PC-9 (cell line): Measurements from ENCODE around the gene SMG6. TPM values are rescaled to one million over a fixed set of nuclear protein-coding genes. Genes with fewer than 3 reads are reported as not detected.

Source experiments
- BruUV-seq: library from RNA; stranded (reverse); fragments of 400-500 nt; replicated peaks from 2 replicates; lab custom pipeline; 2021; lab: Mats Ljungman, UMichigan
- CTCF ChIA-PET: fragments of 300-600 bp; sonication (Branson Sonifier 250); formaldehyde crosslinking; loops from one replicate; lab custom pipeline; 2022; ENCODE audit warnings: antibody characterized with exemption; lab: Charles Lee
- POLR2A ChIA-PET: fragments of 300-600 bp; sonication (Branson Sonifier 250); formaldehyde crosslinking; loops from one replicate; lab custom pipeline; 2022; ENCODE audit warnings: antibody characterized with exemption; ENCODE audit not compliant: unreplicated experiment; lab: Charles Lee
- DNase-seq, 2 experiments: peaks; one replicate each; pipeline versions ENCODE4 v3.0.0 to v3.0.0-alpha.2; 2015 to 2022; ENCODE audit warnings: mixed read lengths in 1 of 2
- H2AFZ ChIP-seq: fragments of 200-600 bp; sonication (generic); 2 replicates; pipeline ENCODE4 v1.8.1; 2017; ENCODE audit warnings: antibody characterized with exemption
- H3F3A ChIP-seq: fragments of 200-600 bp; sonication (generic); 2 replicates; pipeline ENCODE4 v1.8.1; 2017; ENCODE audit warnings: antibody characterized with exemption, mild to moderate bottlenecking, low read depth; ENCODE audit not compliant: insufficient read depth
- H3K27ac ChIP-seq: fragments of 200-600 bp; sonication (generic); 2 replicates; pipeline ENCODE4 v1.6.1; 2016; ENCODE audit warnings: mixed run types
- H3K27me3 ChIP-seq: fragments of 200-600 bp; sonication (generic); 2 replicates; pipeline ENCODE4 v1.6.1; 2016; ENCODE audit warnings: low read depth, mixed run types; ENCODE audit not compliant: insufficient read depth
- H3K36me3 ChIP-seq: fragments of 200-600 bp; sonication (generic); 2 replicates; pipeline ENCODE4 v1.6.1; 2016; ENCODE audit warnings: low read depth, mixed run types
- H3K4me1 ChIP-seq: fragments of 200-600 bp; sonication (generic); replicated peaks from 2 replicates; pipeline ENCODE4 v1.6.1; 2016; ENCODE audit warnings: mixed run types; ENCODE audit not compliant: insufficient read depth
- H3K4me2 ChIP-seq: fragments of 200-600 bp; sonication (generic); 2 replicates; pipeline ENCODE4 v1.6.1; 2017; ENCODE audit warnings: mixed run types
- H3K4me3 ChIP-seq: fragments of 200-600 bp; sonication (generic); 2 replicates; pipeline ENCODE4 v1.6.1; 2016; ENCODE audit warnings: mixed run types
- H3K79me2 ChIP-seq: fragments of 200-600 bp; sonication (generic); 2 replicates; pipeline ENCODE4 v1.6.1; 2017; ENCODE audit warnings: low read depth, mixed run types
- H3K9me2 ChIP-seq: fragments of 200-600 bp; sonication (generic); 2 replicates; pipeline ENCODE4 v1.8.1; 2017; ENCODE audit warnings: mild to moderate bottlenecking; ENCODE audit not compliant: insufficient read depth
- H3K9me3 ChIP-seq: fragments of 200-600 bp; sonication (generic); 2 replicates; pipeline ENCODE4 v1.8.1; 2016; ENCODE audit warnings: low read depth; ENCODE audit not compliant: insufficient read depth
- H4K20me1 ChIP-seq: fragments of 200-600 bp; sonication (generic); 2 replicates; pipeline ENCODE4 v1.8.1; 2017; ENCODE audit not compliant: insufficient read depth
- CTCF ChIP-seq: fragments of 200-600 bp; sonication (generic); conservative IDR thresholded peaks from 2 replicates; pipeline ENCODE4 v1.6.1; 2017; ENCODE audit warnings: mixed run types, antibody characterized with exemption, mild to moderate bottlenecking, moderate library complexity
- EZH2 ChIP-seq: fragments of 200-600 bp; sonication (generic); IDR thresholded peaks from 2 replicates; pipeline ENCODE4 v1.8.0; 2017; ENCODE audit warnings: antibody characterized with exemption, low read depth
- intact Hi-C: fragments of 100-400 bp; cut with micrococcal nuclease; formaldehyde crosslinking; loops from one replicate; pipeline ENCODE4 v1.10.0; 2022; ENCODE audit not compliant: unreplicated experiment
- total RNA-seq: library from RNA; stranded (reverse); gene quantifications from 2 replicates; pipeline ENCODE4 v1.2.3, GENCODE V29; 2021

SMG6 gene
- total RNA-seq, 1 experiment from 2014 or later: 43.1 TPM

GRCh38 chr17:2174468-2175293 lies 128.9 kb downstream of the SMG6 start:
- Histone ChIP-seq H2AFZ (no peak overlapping the region), H3K27me3 (no peaks in the 10 kb centered on the region), H4K20me1 (no peaks in the 10 kb centered on the region; the same call in 1 of the 2 replicates), H3K4me3 (no peak overlapping the region), H3K9me3 (no peaks in the 10 kb centered on the region), H3K36me3 (no peaks in the 10 kb centered on the region), H3K4me1 (no peaks in the 10 kb centered on the region), H3K27ac (no peak overlapping the region), H3K4me2 (no peak overlapping the region), H3F3A (no peaks in the 10 kb centered on the region; the same call in 1 of the 2 replicates), H3K79me2 (no peaks in the 10 kb centered on the region), H3K9me2 (no peaks in the 10 kb centered on the region)
- CTCF ChIA-PET: interaction anchor here (0.6 kb wide), 1 partner anchor 11 kb away, joined by 6 read pairs; no protein-coding TSS in a partner anchor
- BruUV-seq: no TSS peak
- DNase-seq: no peak
- intact Hi-C loops: no loop called here
- POLR2A ChIA-PET: no interaction called here
- TF ChIP-seq EZH2 (no peak), CTCF (no peak)

- Histone ChIP-seq H3K27ac (no peak overlapping the region), H3K36me3 (no peaks in the 10 kb centered on the region), H4K20me1 (no peaks in the 10 kb centered on the region; the same call in 1 of the 2 replicates), H3K79me2 (no peaks in the 10 kb centered on the region), H3K27me3 (no peaks in the 10 kb centered on the region), H2AFZ (no peak overlapping the region), H3K9me3 (no peaks in the 10 kb centered on the region), H3F3A (no peaks in the 10 kb centered on the region; the same call in 1 of the 2 replicates), H3K4me3 (no peak overlapping the region), H3K9me2 (no peaks in the 10 kb centered on the region), H3K4me1 (no peaks in the 10 kb centered on the region), H3K4me2 (no peak overlapping the region)
- intact Hi-C loops: no loop called here
- no peak for DNase-seq
- POLR2A ChIA-PET: no interaction called here
- no peak for TF ChIP-seq CTCF
- no peak for TF ChIP-seq EZH2
- BruUV-seq: no TSS peak
- CTCF ChIA-PET: no interaction called here
Observed at GRCh38 chr17:2174014-2174413, 129.6 kb downstream of the SMG6 start.

- intact Hi-C loops: no loop called here
- H3K27me3 ChIP-seq: no peaks in the 10 kb centered on the region
- TF ChIP-seq EZH2 (no peak), CTCF (no peak)
- CTCF ChIA-PET: interaction anchor here (0.6 kb wide), 1 partner anchor 947 kb away, joined by 5 read pairs; no protein-coding TSS in a partner anchor
- H3K4me1 ChIP-seq: no peaks in the 10 kb centered on the region
- H3K9me2 ChIP-seq: no peaks in the 10 kb centered on the region
- no peak overlapping the region for H3K4me3 ChIP-seq
- no peaks in the 10 kb centered on the region for H3K9me3 ChIP-seq
- H4K20me1 ChIP-seq: no peaks in the 10 kb centered on the region; the same call in 1 of the 2 replicates
- H3K27ac ChIP-seq: no peak overlapping the region
- H3K79me2 ChIP-seq: no peaks in the 10 kb centered on the region
- no peak overlapping the region for H2AFZ ChIP-seq
- peaks cover 1% of the 10 kb centered on the region; the same call in 1 of the 2 replicates for H3F3A ChIP-seq
- POLR2A ChIA-PET: no interaction called here
- no TSS peak for BruUV-seq
- no peak for DNase-seq
- H3K4me2 ChIP-seq: no peak overlapping the region
- H3K36me3 ChIP-seq: no peaks in the 10 kb centered on the region
Observed at GRCh38 chr17:2172999-2173398, 130.6 kb downstream of the SMG6 start.
